Stimulated activated CD8-positive, alpha-beta memory T cell treated with anti-CD3 and anti-CD28 coated beads, Interleukin-2, amount 100 ng/mL, for 1 hour (primary cell): ENCODE results near the gene ZNF622.

Experiments used
- DNase-seq, 2 donors: peaks; one replicate each; pipeline ENCODE4 v3.0.0-alpha.2; 2020; ENCODE audit warnings: low read depth in 2 of 2

The ZNF622 gene

GRCh38 chr5:16430349-16431089, 35.1 kb downstream of the ZNF622 start:
- no peak for DNase-seq

GRCh38 chr5:16428359-16428758, 37.2 kb downstream of the ZNF622 start:
- no peak for DNase-seq

- no peak for DNase-seq
Observed at GRCh38 chr5:16427587-16427986, 38.0 kb downstream of the ZNF622 start.

- no peak for DNase-seq
Observed at GRCh38 chr5:16418471-16418922, 47.1 kb downstream of the ZNF622 start.

GRCh38 chr5:16417398-16418074, 48.1 kb downstream of the ZNF622 start:
- no peak for DNase-seq

- no peak for DNase-seq
Observed at GRCh38 chr5:16414861-16415260, 50.7 kb downstream of the ZNF622 start.

GRCh38 chr5:16413166-16413860, 52.3 kb downstream of the ZNF622 start:
- DNase-seq: no peak

- DNase-seq: no peak
Observed at GRCh38 chr5:16412556-16412955, 53.0 kb downstream of the ZNF622 start.

GRCh38 chr5:16411741-16412455, 53.7 kb downstream of the ZNF622 start:
- no peak for DNase-seq

GRCh38 chr5:16411235-16411634, 54.4 kb downstream of the ZNF622 start:
- DNase-seq: no peak

GRCh38 chr5:16410338-16410737, 55.3 kb downstream of the ZNF622 start:
- no peak for DNase-seq

GRCh38 chr5:16406630-16407029, 59.0 kb downstream of the ZNF622 start:
- no peak for DNase-seq

GRCh38 chr5:16406023-16406422, 59.6 kb downstream of the ZNF622 start:
- no peak for DNase-seq
